MV-4-11 (cell line): ENCODE data around the gene ALG9.
A peak's percentile ranks its signal among the peaks of the same experiment; 100 is the strongest.
"Not testable (repeated sequence)": the region's sequence is repeated elsewhere in the genome, so short reads cannot be mapped to it uniquely, and the experiment has no call there.

Experiments used
- DNase-seq: peaks from one replicate; lab custom pipeline; 2025; lab: John Stamatoyannopoulos, UW

The ALG9 gene, protein sequence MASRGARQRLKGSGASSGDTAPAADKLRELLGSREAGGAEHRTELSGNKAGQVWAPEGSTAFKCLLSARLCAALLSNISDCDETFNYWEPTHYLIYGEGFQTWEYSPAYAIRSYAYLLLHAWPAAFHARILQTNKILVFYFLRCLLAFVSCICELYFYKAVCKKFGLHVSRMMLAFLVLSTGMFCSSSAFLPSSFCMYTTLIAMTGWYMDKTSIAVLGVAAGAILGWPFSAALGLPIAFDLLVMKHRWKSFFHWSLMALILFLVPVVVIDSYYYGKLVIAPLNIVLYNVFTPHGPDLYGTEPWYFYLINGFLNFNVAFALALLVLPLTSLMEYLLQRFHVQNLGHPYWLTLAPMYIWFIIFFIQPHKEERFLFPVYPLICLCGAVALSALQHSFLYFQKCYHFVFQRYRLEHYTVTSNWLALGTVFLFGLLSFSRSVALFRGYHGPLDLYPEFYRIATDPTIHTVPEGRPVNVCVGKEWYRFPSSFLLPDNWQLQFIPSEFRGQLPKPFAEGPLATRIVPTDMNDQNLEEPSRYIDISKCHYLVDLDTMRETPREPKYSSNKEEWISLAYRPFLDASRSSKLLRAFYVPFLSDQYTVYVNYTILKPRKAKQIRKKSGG

DNA sequence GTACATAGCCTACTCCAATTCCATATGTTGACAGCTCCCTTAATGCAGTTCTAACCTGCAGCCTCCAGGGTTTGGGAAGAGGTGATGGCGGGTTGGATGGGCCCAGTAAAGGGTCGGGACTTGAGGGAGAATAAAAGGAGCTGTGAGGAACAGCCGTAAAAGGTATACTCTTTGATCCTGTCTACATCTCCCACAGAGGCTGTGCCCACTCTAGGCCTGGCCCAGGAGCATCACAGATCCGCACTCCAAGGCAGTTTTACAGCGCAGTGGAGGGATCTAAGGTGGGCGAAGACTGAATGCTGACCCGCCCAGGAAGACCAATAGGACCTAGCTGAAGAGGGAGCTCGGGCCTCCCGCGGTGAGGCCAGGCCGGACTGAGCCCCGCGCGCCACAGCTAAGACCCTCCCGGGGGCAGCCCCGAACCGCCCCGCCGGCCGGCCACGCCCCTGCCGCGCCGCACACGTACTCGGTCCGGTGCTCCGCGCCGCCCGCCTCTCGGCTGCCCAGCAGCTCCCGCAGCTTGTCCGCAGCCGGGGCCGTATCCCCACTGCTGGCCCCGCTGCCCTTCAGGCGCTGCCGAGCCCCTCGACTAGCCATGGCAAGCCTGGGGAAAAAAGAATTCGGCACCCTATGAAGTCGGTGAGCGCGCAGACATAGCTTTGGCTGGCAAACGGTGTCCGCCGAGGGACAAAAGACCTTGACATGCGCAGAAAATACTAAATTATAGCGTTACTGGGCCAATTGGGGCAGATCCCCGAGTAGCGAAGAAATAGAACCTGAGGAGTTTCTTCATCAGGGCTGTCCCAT is at the start of gene ALG9:
Gene ALG9, minus strand, starts transcription at position 696 of the 807 bp plus-strand sequence. Its CDS starts 99 bp downstream, at position 597.
- peak; percentile 68 for DNase-seq

DNA sequence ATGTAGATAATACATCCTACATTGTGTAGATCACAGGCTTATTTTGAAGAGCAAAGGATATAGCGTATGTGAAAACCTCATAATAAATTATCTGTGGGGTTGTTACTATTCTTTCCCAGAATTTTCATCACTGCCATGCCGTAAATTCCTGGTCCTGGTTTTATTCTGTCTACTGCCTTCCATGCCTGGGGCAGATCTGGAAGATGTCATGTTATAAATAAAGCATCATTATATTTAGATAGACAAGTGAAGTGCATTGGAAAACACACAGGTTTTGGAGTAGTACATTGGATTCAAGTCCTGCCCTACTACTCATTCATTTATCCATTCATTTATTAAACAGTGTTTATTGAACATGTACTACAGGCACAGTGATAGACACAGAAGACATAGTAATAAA is 49.5 kb upstream of the ALG9 start:
- DNase-seq = no peak

DNA sequence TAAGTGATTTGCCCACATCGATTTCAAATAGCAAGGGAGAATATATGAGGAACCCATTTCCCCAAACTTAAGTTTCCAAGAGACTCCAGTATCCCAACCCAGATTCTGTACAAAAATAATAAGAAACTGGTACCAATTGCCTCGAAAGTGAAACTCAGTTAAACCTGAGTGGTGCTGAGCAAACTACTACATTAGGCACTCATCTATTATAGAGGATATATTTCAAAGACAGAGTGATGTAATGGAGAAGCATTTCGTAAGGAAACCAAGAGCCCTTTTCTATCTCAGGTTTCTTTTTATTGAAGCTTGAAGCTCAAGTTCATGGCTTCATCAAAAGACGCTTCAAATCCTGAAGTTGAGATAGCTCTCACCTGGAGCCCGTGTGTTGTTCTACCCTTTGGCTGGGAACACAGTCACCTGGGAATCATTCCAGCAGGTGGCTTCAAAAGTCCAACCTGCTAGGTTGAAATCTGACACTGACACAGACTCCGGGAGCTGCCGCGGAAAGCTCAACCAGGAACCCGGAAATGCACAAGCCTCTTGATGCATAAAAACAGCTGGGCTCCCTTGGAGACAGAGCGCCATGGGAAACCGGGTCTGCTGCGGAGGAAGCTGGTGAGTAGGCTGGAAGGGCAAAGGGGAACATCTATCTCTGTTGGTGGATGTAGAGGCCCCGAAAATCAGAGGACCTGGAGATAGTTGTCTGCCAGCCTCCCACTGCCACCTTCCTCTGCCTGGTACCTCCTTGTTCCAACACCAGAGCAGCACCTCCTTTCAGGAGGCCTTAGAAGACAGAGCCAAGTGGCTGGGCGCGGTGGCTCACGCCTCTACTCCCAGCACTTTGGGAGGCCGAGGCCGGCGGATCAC is 47.2 kb upstream of the ALG9 start, which contains the start of gene C11orf52:
Gene C11orf52, plus strand, starts transcription at position 524 of the 867 bp plus-strand sequence. Its CDS starts 60 bp downstream, at position 584.
- DNase-seq = no peak

DNA sequence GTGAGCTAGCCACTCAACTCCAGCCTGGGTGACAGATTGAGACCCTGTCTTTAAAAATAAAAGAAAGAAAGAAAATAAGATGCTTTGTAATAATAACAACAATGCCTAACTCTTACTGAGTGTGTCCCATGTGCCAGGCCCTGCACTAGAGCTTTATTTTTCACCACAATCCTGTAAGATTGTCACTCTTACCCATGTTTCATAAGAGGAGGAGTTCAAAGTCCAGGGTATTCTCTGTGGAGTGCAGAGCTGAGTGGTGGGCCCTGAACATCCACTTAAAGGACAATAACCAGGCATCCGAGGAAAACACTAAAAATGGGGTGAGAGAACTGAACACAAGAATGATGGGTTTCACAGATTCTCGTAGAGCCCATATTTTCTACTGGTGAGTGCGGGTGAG is 46.4 kb upstream of the ALG9 start:
- DNase-seq = no peak

DNA sequence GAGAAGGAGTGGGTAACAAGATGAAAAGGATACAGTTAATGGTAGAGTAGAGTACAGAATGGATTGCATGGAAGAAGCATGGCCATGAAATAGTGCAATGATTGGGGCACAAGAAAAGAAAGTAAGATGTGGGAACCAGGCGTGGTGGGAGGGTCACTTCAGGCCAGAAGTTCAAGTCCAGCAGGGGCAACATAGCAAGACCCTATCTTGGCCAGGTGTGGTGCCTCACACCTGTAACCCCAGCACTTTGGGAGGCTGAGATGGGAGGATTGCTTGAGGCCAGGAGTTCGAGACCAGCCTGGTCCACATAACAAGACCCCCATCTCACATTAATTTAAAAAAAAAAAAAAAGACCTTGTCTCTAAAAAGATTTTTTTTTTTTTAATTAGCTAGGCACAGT is 45.9 kb upstream of the ALG9 start:
- no peak for DNase-seq

DNA sequence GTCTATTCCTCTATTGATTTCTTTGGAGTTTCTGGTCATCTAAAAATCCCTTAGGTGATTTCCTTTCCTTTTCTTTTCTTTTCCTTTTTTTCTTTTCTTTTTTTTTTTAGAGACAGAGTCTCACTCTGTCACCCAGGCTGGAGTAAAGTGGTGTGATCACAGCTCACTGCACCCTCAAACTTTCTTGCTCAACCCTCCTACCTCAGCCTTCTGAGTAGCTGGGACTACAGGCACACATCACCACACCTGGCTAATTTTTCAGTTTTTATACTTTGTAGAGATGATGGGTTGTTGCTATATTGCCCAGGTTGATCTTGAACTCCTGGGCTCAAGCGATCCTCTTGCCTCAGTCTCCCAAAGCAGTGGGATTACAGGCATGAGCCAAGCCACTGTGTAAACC is 45.4 kb upstream of the ALG9 start:
- DNase-seq = no peak

DNA sequence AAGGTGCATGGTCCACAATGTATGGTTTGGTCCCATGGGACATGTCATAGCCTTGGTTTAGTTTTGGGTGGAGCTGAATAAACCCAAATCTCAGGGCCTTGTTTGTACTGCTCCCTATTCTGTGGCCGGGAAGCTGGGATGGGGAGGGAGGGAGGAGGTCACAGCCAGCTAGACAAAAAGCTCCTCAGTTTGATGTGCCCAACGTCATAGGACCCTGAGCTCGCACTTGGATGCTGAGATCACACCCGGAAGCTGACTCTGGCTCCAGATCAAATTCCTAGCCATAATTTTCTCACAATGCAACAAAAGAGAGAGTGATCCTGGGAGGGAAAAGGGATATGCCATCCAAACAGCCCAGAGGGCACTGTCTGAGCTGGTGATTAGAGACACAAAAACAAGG is 42.6 kb upstream of the ALG9 start:
- no peak for DNase-seq

DNA sequence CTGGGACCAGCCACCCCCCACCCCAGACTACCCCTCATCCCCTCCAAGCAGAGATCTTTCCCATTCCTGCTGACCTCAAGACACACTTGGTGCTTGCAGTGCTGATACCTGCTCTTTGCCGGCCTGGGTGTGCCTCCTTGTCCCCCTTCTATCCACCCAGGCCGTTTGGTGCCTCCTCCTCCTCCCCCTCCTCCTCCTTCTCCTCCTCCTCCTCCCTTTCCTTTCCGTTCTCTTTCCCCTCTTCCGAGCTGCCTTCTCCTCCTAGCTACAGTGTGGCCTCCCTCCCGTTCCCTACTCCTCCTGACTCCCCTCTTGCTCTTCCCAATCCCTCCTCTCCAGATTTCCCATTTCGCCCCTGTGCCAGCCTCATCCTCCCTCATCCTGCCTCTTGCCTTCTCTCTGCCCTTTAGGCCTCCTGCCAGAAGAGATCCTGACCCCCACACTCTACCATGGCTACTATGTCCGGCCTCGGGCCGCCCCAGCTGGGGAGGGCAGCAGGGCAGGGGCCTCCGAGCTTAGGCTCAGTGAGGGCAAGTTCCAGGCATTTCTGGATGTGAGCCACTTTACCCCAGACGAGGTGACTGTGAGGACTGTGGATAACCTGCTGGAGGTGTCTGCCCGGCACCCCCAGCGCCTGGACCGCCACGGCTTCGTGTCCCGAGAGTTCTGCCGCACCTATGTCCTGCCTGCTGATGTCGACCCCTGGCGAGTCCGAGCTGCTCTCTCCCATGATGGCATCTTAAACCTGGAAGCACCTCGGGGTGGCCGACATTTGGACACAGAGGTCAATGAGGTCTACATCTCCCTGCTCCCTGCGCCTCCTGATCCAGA is 41.9 kb upstream of the ALG9 start:
- DNase-seq = no peak

DNA sequence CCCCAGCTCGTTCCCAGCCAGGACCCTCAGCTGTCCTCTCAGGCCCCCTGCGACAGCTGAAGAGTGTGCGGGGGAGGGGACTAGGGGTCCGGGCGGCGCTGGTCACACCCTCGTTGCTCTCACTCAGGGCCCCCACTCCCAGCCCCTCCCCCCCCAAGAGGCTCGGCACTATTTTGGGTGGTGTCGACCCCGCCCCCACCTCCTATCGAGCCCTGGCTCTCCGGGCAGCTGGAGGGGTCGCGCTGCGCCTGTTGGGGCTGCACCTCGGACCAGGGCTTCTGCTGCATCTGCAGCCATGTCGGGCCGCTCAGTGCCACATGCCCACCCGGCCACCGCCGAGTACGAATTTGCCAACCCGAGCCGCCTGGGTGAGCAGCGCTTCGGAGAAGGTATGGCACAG is 41.2 kb upstream of the ALG9 start, which contains the start of gene HSPB2:
Gene HSPB2, plus strand, starts transcription at position 200 of the 400 bp plus-strand sequence. Its CDS starts 96 bp downstream, at position 296.
- DNase-seq = no peak

DNA sequence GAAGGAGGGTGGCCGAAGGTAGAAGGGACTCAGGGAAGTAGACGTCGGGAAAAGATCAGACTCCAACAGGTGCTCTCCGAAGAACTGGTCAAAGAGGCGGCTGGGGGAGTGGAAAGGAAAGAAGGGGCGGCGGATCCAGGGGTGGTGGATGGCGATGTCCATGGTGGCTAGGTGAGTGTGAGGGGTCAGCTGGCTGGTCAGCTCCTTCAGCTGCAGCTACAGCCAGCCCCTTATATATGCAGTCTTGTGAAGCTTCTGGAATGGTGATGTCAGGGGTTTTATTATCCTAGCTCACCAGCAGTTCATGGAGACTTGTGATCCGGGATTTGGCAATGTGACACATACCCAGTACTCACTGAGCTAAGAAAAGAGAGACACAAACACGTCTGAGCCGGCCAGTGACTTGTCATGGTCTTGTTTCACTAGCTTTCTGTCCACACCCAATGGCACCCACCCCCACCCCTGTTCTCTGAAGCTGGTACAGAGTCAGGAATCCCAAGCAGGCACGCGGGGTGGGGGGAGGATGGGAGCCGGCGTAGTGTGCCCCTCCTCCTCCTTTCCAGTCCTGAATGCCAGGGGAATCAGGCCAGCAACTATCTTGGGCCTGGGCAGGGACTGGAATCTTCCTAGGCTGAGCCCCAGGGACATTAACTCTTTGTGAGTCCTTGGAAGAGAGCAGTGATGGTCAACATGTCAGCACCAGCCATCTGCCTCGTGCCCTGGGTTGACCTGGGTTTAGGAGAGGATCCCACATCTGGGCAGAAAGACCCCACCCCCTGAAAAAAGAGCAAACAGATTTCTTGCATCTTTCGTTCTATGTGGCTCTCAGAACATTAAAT is 40.4 kb upstream of the ALG9 start, which contains the start of gene CRYAB:
Gene CRYAB, minus strand, starts transcription at position 208 of the 839 bp plus-strand sequence. Its CDS starts 46 bp downstream, at position 162.
- no peak for DNase-seq

DNA sequence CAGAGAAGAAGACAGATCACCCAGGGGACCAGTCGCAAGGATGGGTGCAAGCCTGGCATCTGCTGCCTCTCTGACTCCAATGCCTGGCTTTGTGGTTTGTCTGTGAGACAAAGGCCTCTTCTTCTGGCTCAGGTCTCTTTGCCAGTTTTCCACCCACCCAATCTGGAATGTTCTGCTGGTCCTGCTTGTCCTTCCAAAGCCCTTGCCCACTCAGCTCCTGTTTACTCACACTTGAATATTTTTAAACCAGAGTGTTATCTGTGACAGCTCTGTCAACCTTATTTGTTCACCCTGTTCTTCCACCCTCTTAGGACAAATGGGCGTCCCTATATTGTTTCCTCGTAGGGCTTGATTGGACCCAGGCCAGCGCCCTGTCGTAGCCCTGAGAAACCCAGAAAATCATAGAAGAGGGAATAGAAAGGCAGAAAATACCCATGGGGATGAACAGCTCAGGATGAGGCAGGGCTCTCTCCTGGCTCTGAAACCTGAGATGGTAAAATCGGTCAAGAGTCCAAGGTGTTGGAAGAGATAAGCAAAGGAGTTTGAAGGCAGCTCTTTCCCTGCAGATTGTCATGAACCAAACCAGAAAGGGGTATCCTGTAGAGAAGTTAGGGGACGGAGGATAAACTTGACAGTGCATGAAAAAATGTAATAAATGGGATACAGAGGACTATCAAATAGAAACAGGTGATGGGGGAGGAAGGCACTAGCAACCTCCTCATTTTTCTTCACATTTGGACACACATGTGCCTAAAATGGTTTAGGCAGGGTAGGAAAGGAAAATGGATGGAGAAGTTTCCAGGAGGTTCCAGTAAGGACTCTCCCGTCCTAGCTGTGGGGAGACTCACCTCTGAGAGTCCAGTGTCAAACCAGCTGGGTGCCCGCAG is 39.5 kb upstream of the ALG9 start:
- no peak for DNase-seq

DNA sequence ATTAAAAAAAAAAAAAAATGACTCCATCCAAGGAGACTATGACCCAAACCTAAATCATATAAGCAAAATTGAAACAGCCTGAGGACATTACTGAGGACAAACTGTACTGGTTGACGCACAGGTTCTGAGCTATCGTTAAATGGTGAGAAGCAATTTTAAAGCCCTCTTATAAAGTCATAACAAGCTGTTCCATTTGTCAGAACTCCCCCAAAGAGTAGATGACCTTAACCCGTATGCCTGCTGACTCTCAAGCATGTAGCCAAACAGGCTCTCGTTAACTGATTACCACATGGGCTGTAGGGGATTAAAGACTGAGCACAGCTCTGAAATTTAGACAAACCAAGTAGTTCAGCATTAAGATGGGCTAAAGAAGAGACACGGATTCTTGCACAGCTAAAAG is 38.0 kb upstream of the ALG9 start:
- DNase-seq = no peak

DNA sequence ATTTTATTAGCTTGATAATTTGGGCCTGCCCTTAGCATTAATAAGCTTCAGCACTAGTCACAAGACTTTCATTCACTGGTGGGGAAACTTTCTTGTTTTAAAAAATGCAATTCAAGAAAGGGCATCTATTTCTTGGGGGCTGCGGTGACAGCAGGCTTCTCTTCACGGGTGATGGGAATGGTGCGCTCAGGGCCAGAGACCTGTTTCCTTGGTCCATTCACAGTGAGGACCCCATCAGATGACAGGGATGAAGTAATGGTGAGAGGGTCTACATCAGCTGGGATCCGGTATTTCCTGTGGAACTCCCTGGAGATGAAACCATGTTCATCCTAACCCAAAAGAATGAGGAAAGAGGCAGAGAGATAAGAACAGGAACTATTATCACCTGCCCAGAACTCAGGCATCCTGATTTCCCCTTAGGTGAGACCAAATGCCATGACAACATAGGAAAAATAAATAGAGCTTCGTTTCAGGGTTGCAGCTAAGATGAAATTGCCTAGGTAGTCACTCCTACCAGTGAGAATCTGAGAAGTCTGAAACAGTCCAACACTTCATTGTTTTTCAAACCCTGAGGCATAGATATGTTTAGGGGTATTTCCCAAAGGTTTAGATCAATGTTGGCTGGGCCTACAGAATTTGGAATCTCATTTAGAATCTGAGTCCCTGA is 37.4 kb upstream of the ALG9 start:
- no peak for DNase-seq

DNA sequence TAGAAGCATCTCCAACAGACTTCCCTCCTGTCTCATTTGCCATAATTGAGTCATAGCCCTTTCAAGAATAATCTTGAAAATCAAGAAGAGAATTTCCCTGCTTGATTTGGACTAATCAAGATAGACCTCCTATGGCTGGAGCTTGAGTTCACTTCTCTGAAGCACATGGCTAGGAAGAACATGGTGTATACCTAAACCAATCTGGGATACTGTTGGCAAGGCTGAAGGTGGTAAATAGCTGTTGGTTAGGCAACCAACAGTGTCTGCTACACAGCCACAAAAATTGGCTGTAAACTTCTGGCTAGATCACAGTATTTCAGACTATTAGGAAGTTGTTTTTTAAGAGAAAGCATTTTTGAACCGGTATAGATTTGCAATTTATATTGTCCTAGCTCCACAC is 35.3 kb upstream of the ALG9 start:
- no peak for DNase-seq

DNA sequence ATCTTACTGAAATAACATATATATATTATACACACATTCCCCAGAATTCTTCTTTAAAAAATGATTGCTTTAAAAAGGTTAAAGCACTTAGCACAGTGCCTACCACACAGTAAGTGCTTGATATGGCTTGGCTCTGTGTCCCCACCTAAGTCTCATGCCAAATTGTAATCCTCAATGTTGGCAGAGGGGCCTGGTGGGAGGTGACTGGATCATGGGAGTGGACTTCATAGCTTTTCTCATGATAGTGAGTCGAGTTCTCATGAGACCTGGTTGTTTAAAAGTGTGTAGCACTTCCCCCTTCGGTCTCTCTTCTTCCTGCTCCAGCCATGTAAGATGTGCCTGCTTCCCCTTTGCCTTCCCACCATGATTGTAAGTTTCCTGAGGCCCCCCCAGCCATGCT is 34.0 kb upstream of the ALG9 start:
- peak; percentile 6 for DNase-seq

DNA sequence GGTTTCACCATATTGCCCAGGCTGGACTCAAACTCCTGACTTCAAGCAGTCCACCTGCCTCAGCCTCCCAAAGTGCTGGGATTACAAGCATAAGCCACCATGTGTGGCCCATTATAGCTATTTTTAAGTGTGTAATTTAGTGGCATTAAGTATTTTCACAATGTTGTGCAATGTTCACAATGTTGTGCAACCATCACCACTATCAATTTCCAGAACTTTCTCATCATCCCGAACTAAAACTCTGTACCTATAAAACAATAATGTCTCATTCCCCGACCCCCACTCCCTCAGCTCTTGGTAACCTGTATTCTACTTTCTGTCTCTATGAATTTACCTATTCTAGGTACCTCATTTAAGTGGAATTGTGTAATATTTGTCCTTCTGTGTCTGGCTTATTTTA is 15.5 kb upstream of the ALG9 start:
- DNase-seq = peak; percentile 12

DNA sequence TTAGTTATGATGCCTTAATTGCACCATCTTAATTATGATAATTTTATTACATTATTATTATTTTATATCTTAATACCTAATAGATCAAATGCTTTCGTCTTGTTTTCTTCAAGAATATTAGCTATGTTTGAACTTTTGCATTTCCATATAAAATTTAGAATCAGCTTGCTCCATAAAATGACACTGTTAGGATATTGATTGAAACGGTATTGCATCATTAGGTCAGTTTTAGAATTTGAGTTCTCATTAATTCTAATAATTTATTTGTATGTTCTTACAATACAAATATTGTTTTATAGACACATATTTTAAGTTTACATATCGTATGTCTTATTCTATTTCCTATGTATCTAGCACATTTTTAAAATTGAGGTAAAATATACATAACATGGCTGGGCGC is 14.7 kb upstream of the ALG9 start:
- no peak for DNase-seq

DNA sequence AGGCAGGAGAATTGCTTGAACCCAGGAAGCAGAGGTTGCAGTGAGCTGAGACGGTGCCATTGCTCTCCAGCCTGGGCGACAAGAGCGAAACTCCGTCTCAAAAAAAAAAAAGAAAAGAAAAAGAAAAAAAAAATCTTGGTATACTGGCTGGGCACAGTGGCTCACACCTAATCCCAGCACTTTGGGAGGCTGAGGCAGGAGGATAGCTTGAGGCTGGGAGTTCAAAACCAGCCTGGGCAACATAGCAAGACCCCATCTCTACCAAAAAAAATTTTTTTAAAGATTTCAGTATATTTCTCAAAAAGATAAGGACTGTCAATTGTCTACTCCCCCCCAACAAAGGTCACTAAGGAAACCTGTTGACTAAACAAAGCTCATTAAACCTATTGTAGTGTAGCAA is 13.7 kb upstream of the ALG9 start:
- DNase-seq = not testable (repeated sequence)
